PC-3 (cell line): ENCODE data around the gene PRR20G. TPM values are rescaled to one million over a fixed set of nuclear protein-coding genes. Genes with fewer than 3 reads are reported as not detected.

Experiments
- ATAC-seq: fragments of 200-7000 bp; cut with Tn5 transposase; 2 replicates; pipeline ENCODE4 v1.9.1; 2020; ENCODE audit warnings: mild to moderate bottlenecking, moderate library complexity
- BruUV-seq: library from RNA; stranded (reverse); fragments of 400-500 nt; replicated peaks from 2 replicates; lab custom pipeline; 2021; lab: Mats Ljungman, UMichigan
- CTCF ChIA-PET: fragments of 300-600 bp; sonication (Branson Sonifier 250); formaldehyde crosslinking; loops from one replicate; lab custom pipeline; 2022; ENCODE audit warnings: antibody characterized with exemption; lab: Charles Lee
- POLR2A ChIA-PET: fragments of 300-600 bp; sonication (Branson Sonifier 250); formaldehyde crosslinking; loops from one replicate; lab custom pipeline; 2022; ENCODE audit warnings: antibody characterized with exemption; ENCODE audit not compliant: unreplicated experiment; lab: Charles Lee
- DNase-seq: peaks from one replicate; pipeline ENCODE4 v3.0.0-alpha.2; 2015
- H2AFZ ChIP-seq: fragments of 300-600 bp; sonication (generic); 2 replicates; pipeline ENCODE4 v1.6.0; 2016; ENCODE audit warnings: antibody characterized with exemption, low read length
- H3F3A ChIP-seq: fragments of 300-600 bp; sonication (generic); one replicate; pipeline ENCODE4 v1.6.0; 2017; ENCODE audit warnings: antibody characterized with exemption, low read length, control low read depth, mild to moderate bottlenecking; ENCODE audit not compliant: unreplicated experiment
- H3K27ac ChIP-seq: fragments of 300-600 bp; sonication (generic); 2 replicates; pipeline ENCODE4 v1.5.1; 2016; ENCODE audit warnings: mild to moderate bottlenecking, low read length
- H3K27me3 ChIP-seq: fragments of 300-600 bp; sonication (generic); 2 replicates; pipeline ENCODE4 v1.6.1; 2016; ENCODE audit warnings: low read length, mixed read lengths
- H3K36me3 ChIP-seq: fragments of 300-600 bp; sonication (generic); 2 replicates; pipeline ENCODE4 v1.6.1; 2016; ENCODE audit warnings: low read depth, mixed run types, low read length, mixed read lengths
- H3K4me1 ChIP-seq: fragments of 300-600 bp; sonication (generic); 2 replicates; pipeline ENCODE4 v1.5.1; 2016; ENCODE audit warnings: low read length; ENCODE audit not compliant: insufficient read depth
- H3K4me2 ChIP-seq: fragments of 300-600 bp; sonication (generic); 2 replicates; pipeline ENCODE4 v1.6.0; 2016; ENCODE audit warnings: low read length
- H3K4me3 ChIP-seq: fragments of 300-600 bp; sonication (generic); 2 replicates; pipeline ENCODE4 v1.5.1; 2016; ENCODE audit warnings: mild to moderate bottlenecking, low read length, mixed read lengths
- H3K79me2 ChIP-seq: fragments of 300-600 bp; sonication (generic); 2 replicates; pipeline ENCODE4 v1.6.1; 2017; ENCODE audit warnings: low read length, mixed read lengths
- H3K9ac ChIP-seq: fragments of 300-600 bp; sonication (generic); 2 replicates; pipeline ENCODE4 v1.6.0; 2016; ENCODE audit warnings: mild to moderate bottlenecking, low read length
- H3K9me2 ChIP-seq: fragments of 300-600 bp; sonication (generic); replicated peaks from 2 replicates; pipeline ENCODE4 v1.6.1; 2016; ENCODE audit warnings: mixed run types, low read length, mixed read lengths
- H3K9me3 ChIP-seq: fragments of 300-600 bp; sonication (generic); 2 replicates; pipeline ENCODE4 v1.6.1; 2016; ENCODE audit warnings: low read length, mixed read lengths
- H4K20me1 ChIP-seq: fragments of 300-600 bp; sonication (generic); 2 replicates; pipeline ENCODE4 v1.6.1; 2016; ENCODE audit warnings: low read length, mixed read lengths
- CTCF ChIP-seq: fragments of 300-600 bp; sonication (generic); conservative IDR thresholded peaks from 2 replicates; pipeline ENCODE4 v1.5.1; 2017; ENCODE audit warnings: antibody characterized with exemption, low read depth, mild to moderate bottlenecking, low read length
- EZH2 ChIP-seq: fragments of 300-600 bp; sonication (generic); IDR thresholded peaks from one replicate; pipeline ENCODE4 v1.6.1; 2017; ENCODE audit warnings: antibody characterized with exemption, mild to moderate bottlenecking, low read length; ENCODE audit not compliant: unreplicated experiment
- EZH2phosphoT487 ChIP-seq: fragments of 300-600 bp; sonication (generic); IDR thresholded peaks from 2 replicates; pipeline ENCODE4 v1.6.1; 2018; ENCODE audit warnings: mild to moderate bottlenecking, antibody characterized with exemption, low read length, borderline replicate concordance
- intact Hi-C: fragments of 100-400 bp; cut with micrococcal nuclease; formaldehyde crosslinking; loops from 2 replicates; pipeline ENCODE4 v1.9.0; 2023
- total RNA-seq: library from RNA; depleted of rRNA; stranded (reverse); fragments of >200 nt; gene quantifications from 2 replicates; pipeline ENCODE4 v1.2.3, GENCODE V29; 2014

PRR20G gene
- total RNA-seq, 1 experiment from 2014 or later, result not detected

- no peak overlapping the region for H3K9ac ChIP-seq
- no peaks in the 10 kb centered on the region for H3F3A ChIP-seq
- no peak overlapping the region for H3K27ac ChIP-seq
- no peaks in the 10 kb centered on the region for H3K9me2 ChIP-seq
- no peak overlapping the region for H3K4me2 ChIP-seq
- no peaks in the 10 kb centered on the region for H4K20me1 ChIP-seq
- no peaks in the 10 kb centered on the region for H3K9me3 ChIP-seq
- BruUV-seq, result no TSS peak
- no peak overlapping the region for H3K4me3 ChIP-seq
- no peaks in the 10 kb centered on the region for H3K4me1 ChIP-seq
- ATAC-seq, result no peak
- no peaks in the 10 kb centered on the region for H3K36me3 ChIP-seq
- H2AFZ ChIP-seq, result no peak overlapping the region
- POLR2A ChIA-PET, result no interaction called here
- no peaks in the 10 kb centered on the region for H3K79me2 ChIP-seq
- intact Hi-C loops, result no loop called here
- H3K27me3 ChIP-seq, result peaks cover 19% of the 10 kb centered on the region; the same call in 1 of the 2 replicates
- CTCF ChIA-PET, result no interaction called here
- DNase-seq, result no peak
- no peak for TF ChIP-seq CTCF
- TF ChIP-seq EZH2phosphoT487, result no peak
- TF ChIP-seq EZH2, result no peak
Observed at GRCh38 chr3:127324076-127324475, 36.2 kb upstream of the PRR20G start.

- POLR2A ChIA-PET, result no interaction called here
- no peak for ATAC-seq
- CTCF ChIA-PET, result no interaction called here
Observed at GRCh38 chr3:127323581-127323980, 35.7 kb upstream of the PRR20G start.

More at GRCh38 chr3:127323581-127323980, 35.7 kb upstream of the PRR20G start:
- Histone ChIP-seq H3F3A (no peaks in the 10 kb centered on the region), H3K27ac (no peak overlapping the region), H3K9me2 (no peaks in the 10 kb centered on the region), H3K27me3 (peaks cover 19% of the 10 kb centered on the region; the same call in 1 of the 2 replicates), H3K79me2 (no peaks in the 10 kb centered on the region), H2AFZ (no peak overlapping the region), H3K4me3 (no peak overlapping the region), H3K4me1 (no peaks in the 10 kb centered on the region), H4K20me1 (no peaks in the 10 kb centered on the region), H3K9ac (no peak overlapping the region), H3K4me2 (no peak overlapping the region), H3K9me3 (no peaks in the 10 kb centered on the region), H3K36me3 (no peaks in the 10 kb centered on the region)
- DNase-seq, result no peak
- TF ChIP-seq EZH2phosphoT487 (no peak), CTCF (no peak), EZH2 (no peak)
- intact Hi-C loops, result no loop called here
- BruUV-seq, result no TSS peak
